Peyer's patch (tissue), 4 donors: ENCODE results near the gene DHFR.

ENCODE experiments used
- POLR2A ChIP-seq, 2 donors: fragments of 450-650 bp; IDR thresholded peaks; one replicate each; pipeline ENCODE4 v1.5.1; 2017; ENCODE audit warnings: antibody characterized with exemption in 2 of 2, mild to moderate bottlenecking in 2 of 2, moderate library complexity in 2 of 2
- TF ChIP-seq, protein P1 (sequence below), 6 experiments: fragments of 450-650 bp in 4 of 6; fragments of 200-600 bp in 2 of 6; sonication (generic) in 1 of 6; IDR thresholded peaks; one replicate each; pipeline ENCODE4 v1.5.1; 2017 to 2019; ENCODE audit warnings: antibody characterized with exemption in 6 of 6, mild to moderate bottlenecking in 3 of 6, moderate library complexity in 1 of 6

- TF ChIP-seq, protein P1, sequence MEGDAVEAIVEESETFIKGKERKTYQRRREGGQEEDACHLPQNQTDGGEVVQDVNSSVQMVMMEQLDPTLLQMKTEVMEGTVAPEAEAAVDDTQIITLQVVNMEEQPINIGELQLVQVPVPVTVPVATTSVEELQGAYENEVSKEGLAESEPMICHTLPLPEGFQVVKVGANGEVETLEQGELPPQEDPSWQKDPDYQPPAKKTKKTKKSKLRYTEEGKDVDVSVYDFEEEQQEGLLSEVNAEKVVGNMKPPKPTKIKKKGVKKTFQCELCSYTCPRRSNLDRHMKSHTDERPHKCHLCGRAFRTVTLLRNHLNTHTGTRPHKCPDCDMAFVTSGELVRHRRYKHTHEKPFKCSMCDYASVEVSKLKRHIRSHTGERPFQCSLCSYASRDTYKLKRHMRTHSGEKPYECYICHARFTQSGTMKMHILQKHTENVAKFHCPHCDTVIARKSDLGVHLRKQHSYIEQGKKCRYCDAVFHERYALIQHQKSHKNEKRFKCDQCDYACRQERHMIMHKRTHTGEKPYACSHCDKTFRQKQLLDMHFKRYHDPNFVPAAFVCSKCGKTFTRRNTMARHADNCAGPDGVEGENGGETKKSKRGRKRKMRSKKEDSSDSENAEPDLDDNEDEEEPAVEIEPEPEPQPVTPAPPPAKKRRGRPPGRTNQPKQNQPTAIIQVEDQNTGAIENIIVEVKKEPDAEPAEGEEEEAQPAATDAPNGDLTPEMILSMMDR (IDR thresholded peaks at IDR 0.05), result no peak
- no peak for TF ChIP-seq POLR2A (IDR thresholded peaks at IDR 0.05)
Measured at GRCh38 chr5:80609692-80610091, 45.1 kb downstream of the DHFR start.
